8988T (cell line): ENCODE results near the gene TNFSF4.
"Not testable (repeated sequence)": the region's sequence is repeated elsewhere in the genome, so short reads cannot be mapped to it uniquely, and the experiment has no call there.

Experiments used
- DNase-seq: peaks from one replicate; pipeline ENCODE4 v3.0.0; 2011

TNFSF4 gene

GRCh38 chr1:173161510-173162221 lies 45.5 kb downstream of the TNFSF4 start:
- no peak for DNase-seq

- DNase-seq: not testable (repeated sequence)
Measured at GRCh38 chr1:173153964-173154363, 53.2 kb downstream of the TNFSF4 start.

GRCh38 chr1:173153503-173153902 lies 53.6 kb downstream of the TNFSF4 start:
- DNase-seq: no peak

GRCh38 chr1:173152598-173152997 lies 54.5 kb downstream of the TNFSF4 start:
- DNase-seq: no peak

GRCh38 chr1:173150795-173151194 lies 56.3 kb downstream of the TNFSF4 start:
- no peak for DNase-seq

GRCh38 chr1:173149887-173150286 lies 57.2 kb downstream of the TNFSF4 start:
- no peak for DNase-seq

- no peak for DNase-seq
Measured at GRCh38 chr1:173148971-173149370, 58.2 kb downstream of the TNFSF4 start.

- DNase-seq: no peak
Measured at GRCh38 chr1:173148545-173148944, 58.6 kb downstream of the TNFSF4 start.

- no peak for DNase-seq
Measured at GRCh38 chr1:173140733-173141132, 66.4 kb downstream of the TNFSF4 start.

- DNase-seq: no peak
Measured at GRCh38 chr1:173139706-173140105, 67.4 kb downstream of the TNFSF4 start.

- DNase-seq: no peak
Measured at GRCh38 chr1:173137107-173137706, 69.9 kb downstream of the TNFSF4 start.

GRCh38 chr1:173134800-173135199 lies 72.3 kb downstream of the TNFSF4 start:
- DNase-seq: no peak

- DNase-seq: no peak
Measured at GRCh38 chr1:173134029-173134428, 73.1 kb downstream of the TNFSF4 start.
